ENCODE measurements around the gene AK5. TPM values are rescaled to one million over a fixed set of nuclear protein-coding genes. Genes with fewer than 3 reads are reported as not detected.

AK5 gene
- total and polyA plus RNA-seq, 4 donors = 14.7 to 76.0 (median 58.4) TPM

DNA sequence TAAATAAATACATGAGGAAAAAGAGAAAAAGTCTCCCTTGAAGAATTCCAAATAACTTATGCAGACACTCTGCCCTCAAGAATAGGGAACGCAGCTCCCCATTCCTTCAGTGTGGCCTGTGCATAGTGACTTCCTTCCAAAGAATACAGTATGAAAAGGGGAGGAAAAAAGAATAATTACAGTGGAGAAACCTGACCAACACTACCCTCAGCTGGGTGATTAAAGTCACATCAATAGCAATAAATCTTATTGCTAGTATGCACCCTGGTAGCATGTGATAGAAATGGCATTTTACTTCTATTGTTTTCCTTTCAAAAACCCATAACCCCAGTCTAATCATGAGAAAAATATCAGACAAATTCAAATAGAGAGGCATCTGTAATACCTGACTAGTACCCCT, 315.5 kb downstream of the AK5 start:
- WGBS (ENCODE audit: insufficient coverage) = no CpG with 5 or more reads among the region's 1 CpG
- Histone ChIP-seq H3K4me1 (ENCODE audit: control insufficient read depth, insufficient read depth, low read length) (no peaks in the 10 kb centered on the region), H3K9me3 (ENCODE audit: control insufficient read depth, insufficient read depth, low read length) (no peaks in the 10 kb centered on the region), H3K27me3 (ENCODE audit: control insufficient read depth, insufficient read depth, low read length) (no peaks in the 10 kb centered on the region), H3K36me3 (ENCODE audit: control insufficient read depth, insufficient read depth, low read length) (no peaks in the 10 kb centered on the region), H3K4me3 (ENCODE audit: low read depth, low read length) (no peak overlapping the region), H3K27ac (ENCODE audit: low read depth, low read length) (no peak overlapping the region)
- no peak for DNase-seq (ENCODE audit: low read depth in 4 of 6, low spot score in 6 of 6)

DNA sequence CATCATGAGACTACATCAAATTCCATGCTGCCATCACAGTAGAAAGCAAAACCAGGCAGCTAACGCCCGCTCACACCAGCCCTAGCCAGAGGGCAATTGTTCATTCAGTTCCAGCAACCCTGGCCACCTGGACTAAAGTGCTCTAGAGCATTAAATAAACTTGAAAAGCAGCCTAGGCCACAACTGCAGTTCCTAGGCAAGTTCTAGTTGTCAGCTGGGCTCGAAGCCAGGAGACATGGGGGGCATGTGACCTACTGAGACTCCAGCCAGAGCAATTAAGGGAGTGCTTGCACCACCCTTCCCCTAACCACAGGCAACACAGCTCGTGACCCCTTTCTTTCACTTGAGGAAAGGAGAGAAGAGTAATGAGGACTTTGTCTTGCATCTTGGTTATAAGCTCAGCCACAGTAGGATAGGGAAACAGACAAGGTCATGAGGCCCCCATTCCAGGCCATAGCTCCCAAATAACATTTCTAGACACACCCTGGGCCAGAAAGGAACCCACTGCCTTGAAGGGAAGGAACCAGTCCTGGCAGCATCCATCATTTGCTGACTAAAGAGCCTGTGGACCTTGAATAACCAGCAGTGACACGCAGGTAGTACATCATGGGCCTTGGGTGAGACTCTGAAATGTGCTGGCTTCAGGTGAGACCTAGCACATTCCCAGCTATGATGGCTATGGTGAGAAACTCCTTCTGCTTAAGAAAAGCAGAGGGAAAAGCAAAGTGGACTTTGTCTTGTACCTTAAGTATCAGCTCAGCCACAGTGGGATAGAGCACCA, 323.6 kb downstream of the AK5 start:
- 84% methylated on average over 4 of the region's 5 CpGs for WGBS (ENCODE audit: insufficient coverage)
- Histone ChIP-seq H3K27ac (ENCODE audit: low read depth, low read length) (no peak overlapping the region), H3K4me3 (ENCODE audit: low read depth, low read length) (no peak overlapping the region), H3K36me3 (ENCODE audit: control insufficient read depth, insufficient read depth, low read length) (no peaks in the 10 kb centered on the region), H3K9me3 (ENCODE audit: control insufficient read depth, insufficient read depth, low read length) (peaks cover 3% of the 10 kb centered on the region), H3K4me1 (ENCODE audit: control insufficient read depth, insufficient read depth, low read length) (no peaks in the 10 kb centered on the region), H3K27me3 (ENCODE audit: control insufficient read depth, insufficient read depth, low read length) (no peaks in the 10 kb centered on the region)
- DNase-seq (ENCODE audit: low read depth in 4 of 6, low spot score in 6 of 6) = peak in 1 of 6 donors; percentile 23

DNA sequence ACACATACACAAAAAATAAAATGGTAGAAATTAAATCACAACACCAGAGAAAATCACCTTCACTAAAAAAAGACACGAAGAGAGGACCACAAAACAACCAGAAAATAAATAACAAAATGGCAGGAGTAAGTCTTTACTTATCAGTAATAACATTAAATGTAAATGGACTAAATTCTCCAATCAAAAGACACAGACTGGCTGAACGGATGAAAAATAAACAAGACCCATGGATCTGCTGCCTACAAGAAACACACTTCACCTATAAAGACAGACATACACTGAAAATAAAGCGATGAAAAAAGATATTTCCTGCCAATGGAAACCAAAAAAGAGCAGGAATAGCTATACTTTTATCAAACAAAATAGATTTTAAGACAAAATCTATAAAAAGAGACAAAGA, 327.1 kb downstream of the AK5 start:
- Histone ChIP-seq H3K27me3 (ENCODE audit: control insufficient read depth, insufficient read depth, low read length) (no peaks in the 10 kb centered on the region), H3K36me3 (ENCODE audit: control insufficient read depth, insufficient read depth, low read length) (no peaks in the 10 kb centered on the region), H3K4me1 (ENCODE audit: control insufficient read depth, insufficient read depth, low read length) (no peaks in the 10 kb centered on the region), H3K4me3 (ENCODE audit: low read depth, low read length) (no peak overlapping the region), H3K9me3 (ENCODE audit: control insufficient read depth, insufficient read depth, low read length) (peaks cover 3% of the 10 kb centered on the region), H3K27ac (ENCODE audit: low read depth, low read length) (no peak overlapping the region)
- 100% methylated on average over 1 of the region's 3 CpGs for WGBS (ENCODE audit: insufficient coverage)
- no peak for DNase-seq (ENCODE audit: low read depth in 4 of 6, low spot score in 6 of 6)

Small RNA genes within 50 kb of the gene (small RNA-seq; reads per million reads assigned to genes)
- gene RNU7-8P (ENCODE audit: low replicate concordance) = not detected

Other genes with a start within 250 kb of the AK5 start
- 10 to 100 TPM; 47.7 to 48.3 TPM for gene PIGK, start 62.6 kb upstream of the AK5 start, total RNA-seq
- 10 to 100 TPM; 28.4 to 31.0 TPM for gene PIGK, start 62.6 kb upstream of the AK5 start, polyA plus RNA-seq (ENCODE audit: insufficient read length in 2 of 2)